HG02588 (cell line): ENCODE data around the gene DAZAP1.
"Not testable (repeated sequence)": the region's sequence is repeated elsewhere in the genome, so short reads cannot be mapped to it uniquely, and the experiment has no call there.

Experiments
- ATAC-seq: cut with Tn5 transposase; IDR thresholded peaks from one replicate; pipeline ENCODE4 v1.9.1; 2021; ENCODE audit warnings: mild to moderate bottlenecking, moderate library complexity; ENCODE audit not compliant: unreplicated experiment

DAZAP1 gene

GRCh38 chr19:1410136-1410786 lies 2.9 kb downstream of the DAZAP1 start:
- ATAC-seq: no peak

- no peak for ATAC-seq
Measured at GRCh38 chr19:1410789-1411188, 3.4 kb downstream of the DAZAP1 start.

- no peak for ATAC-seq
Measured at GRCh38 chr19:1411255-1412191, 4.1 kb downstream of the DAZAP1 start.

- no peak for ATAC-seq
Measured at GRCh38 chr19:1412323-1412923, 5.0 kb downstream of the DAZAP1 start.

GRCh38 chr19:1412995-1413800 lies 5.8 kb downstream of the DAZAP1 start:
- no peak for ATAC-seq

- ATAC-seq: no peak
Measured at GRCh38 chr19:1416014-1416841, 8.8 kb downstream of the DAZAP1 start.

- ATAC-seq: no peak
Measured at GRCh38 chr19:1417145-1417544, 9.8 kb downstream of the DAZAP1 start.

- ATAC-seq: no peak
Measured at GRCh38 chr19:1417681-1418495, 10.5 kb downstream of the DAZAP1 start.

- ATAC-seq: no peak
Measured at GRCh38 chr19:1418496-1418775, 11.1 kb downstream of the DAZAP1 start.

- no peak for ATAC-seq
Measured at GRCh38 chr19:1418951-1419738, 11.8 kb downstream of the DAZAP1 start.

- not testable (repeated sequence) for ATAC-seq
Measured at GRCh38 chr19:1420085-1420484, 12.7 kb downstream of the DAZAP1 start.

GRCh38 chr19:1420590-1420989 lies 13.2 kb downstream of the DAZAP1 start:
- no peak for ATAC-seq

- ATAC-seq: no peak
Measured at GRCh38 chr19:1421218-1421957, 14.0 kb downstream of the DAZAP1 start.

- no peak for ATAC-seq
Measured at GRCh38 chr19:1421958-1422305, 14.5 kb downstream of the DAZAP1 start.

GRCh38 chr19:1422360-1422759 lies 15.0 kb downstream of the DAZAP1 start:
- ATAC-seq: no peak

GRCh38 chr19:1422943-1423342 lies 15.6 kb downstream of the DAZAP1 start:
- no peak for ATAC-seq

- no peak for ATAC-seq
Measured at GRCh38 chr19:1423436-1424191, 16.2 kb downstream of the DAZAP1 start.
